22Rv1 (cell line): ENCODE data around the gene ASCL5.

Experiments used
- ZFX ChIP-seq: fragments of 450-650 bp; IDR thresholded peaks from 2 replicates; pipeline ENCODE4 v1.6.1; 2017; ENCODE audit warnings: antibody characterized with exemption, borderline replicate concordance
- TF ChIP-seq, protein P1 (sequence below): fragments of 450-650 bp; IDR thresholded peaks from 2 replicates; pipeline ENCODE4 v1.5.1; 2017; ENCODE audit warnings: mild to moderate bottlenecking

DNA sequence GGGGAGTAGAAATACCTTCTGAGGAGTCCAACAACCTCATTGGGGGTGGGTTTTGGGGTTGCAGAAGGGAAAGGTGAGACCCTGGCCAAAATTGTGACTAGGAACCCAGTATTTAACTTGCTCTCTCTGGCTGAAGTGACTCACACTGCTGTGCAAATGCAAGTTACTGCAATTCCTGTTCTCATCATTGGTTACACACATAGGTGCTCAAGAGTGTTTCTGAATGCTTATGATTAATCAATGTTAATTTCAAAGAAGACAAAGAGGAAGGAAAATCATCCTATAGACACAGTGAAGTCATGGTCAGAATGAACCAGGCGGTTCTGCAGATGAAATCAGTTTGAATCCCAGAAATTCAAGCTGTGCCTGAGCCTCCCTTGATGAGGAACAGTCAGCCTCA, 3.1 kb downstream of the ASCL5 start:
- TF ChIP-seq, protein P1, sequence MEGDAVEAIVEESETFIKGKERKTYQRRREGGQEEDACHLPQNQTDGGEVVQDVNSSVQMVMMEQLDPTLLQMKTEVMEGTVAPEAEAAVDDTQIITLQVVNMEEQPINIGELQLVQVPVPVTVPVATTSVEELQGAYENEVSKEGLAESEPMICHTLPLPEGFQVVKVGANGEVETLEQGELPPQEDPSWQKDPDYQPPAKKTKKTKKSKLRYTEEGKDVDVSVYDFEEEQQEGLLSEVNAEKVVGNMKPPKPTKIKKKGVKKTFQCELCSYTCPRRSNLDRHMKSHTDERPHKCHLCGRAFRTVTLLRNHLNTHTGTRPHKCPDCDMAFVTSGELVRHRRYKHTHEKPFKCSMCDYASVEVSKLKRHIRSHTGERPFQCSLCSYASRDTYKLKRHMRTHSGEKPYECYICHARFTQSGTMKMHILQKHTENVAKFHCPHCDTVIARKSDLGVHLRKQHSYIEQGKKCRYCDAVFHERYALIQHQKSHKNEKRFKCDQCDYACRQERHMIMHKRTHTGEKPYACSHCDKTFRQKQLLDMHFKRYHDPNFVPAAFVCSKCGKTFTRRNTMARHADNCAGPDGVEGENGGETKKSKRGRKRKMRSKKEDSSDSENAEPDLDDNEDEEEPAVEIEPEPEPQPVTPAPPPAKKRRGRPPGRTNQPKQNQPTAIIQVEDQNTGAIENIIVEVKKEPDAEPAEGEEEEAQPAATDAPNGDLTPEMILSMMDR: no peak
- no peak for TF ChIP-seq ZFX
